ENCODE data around the gene PIGT.

PIGT gene

GRCh38 chr20:45436732-45437485 is 21.0 kb downstream of the PIGT start (continued):
- TF ChIP-seq, protein P1, sequence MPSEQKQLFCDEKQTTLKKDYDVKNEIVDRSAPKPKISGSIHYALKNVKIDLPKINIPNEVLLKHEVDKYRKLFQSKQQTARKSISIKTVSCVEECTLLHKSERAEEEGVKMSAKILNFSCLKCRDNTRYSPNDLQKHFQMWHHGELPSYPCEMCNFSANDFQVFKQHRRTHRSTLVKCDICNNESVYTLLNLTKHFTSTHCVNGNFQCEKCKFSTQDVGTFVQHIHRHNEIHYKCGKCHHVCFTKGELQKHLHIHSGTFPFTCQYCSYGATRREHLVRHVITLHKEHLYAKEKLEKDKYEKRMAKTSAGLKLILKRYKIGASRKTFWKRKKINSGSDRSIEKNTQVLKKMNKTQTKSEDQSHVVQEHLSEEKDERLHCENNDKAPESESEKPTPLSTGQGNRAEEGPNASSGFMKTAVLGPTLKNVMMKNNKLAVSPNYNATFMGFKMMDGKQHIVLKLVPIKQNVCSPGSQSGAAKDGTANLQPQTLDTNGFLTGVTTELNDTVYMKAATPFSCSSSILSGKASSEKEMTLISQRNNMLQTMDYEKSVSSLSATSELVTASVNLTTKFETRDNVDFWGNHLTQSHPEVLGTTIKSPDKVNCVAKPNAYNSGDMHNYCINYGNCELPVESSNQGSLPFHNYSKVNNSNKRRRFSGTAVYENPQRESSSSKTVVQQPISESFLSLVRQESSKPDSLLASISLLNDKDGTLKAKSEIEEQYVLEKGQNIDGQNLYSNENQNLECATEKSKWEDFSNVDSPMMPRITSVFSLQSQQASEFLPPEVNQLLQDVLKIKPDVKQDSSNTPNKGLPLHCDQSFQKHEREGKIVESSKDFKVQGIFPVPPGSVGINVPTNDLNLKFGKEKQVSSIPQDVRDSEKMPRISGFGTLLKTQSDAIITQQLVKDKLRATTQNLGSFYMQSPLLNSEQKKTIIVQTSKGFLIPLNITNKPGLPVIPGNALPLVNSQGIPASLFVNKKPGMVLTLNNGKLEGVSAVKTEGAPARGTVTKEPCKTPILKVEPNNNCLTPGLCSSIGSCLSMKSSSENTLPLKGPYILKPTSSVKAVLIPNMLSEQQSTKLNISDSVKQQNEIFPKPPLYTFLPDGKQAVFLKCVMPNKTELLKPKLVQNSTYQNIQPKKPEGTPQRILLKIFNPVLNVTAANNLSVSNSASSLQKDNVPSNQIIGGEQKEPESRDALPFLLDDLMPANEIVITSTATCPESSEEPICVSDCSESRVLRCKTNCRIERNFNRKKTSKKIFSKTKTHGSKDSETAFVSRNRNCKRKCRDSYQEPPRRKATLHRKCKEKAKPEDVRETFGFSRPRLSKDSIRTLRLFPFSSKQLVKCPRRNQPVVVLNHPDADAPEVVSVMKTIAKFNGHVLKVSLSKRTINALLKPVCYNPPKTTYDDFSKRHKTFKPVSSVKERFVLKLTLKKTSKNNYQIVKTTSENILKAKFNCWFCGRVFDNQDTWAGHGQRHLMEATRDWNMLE (tag by site-specific recombination; conservative IDR thresholded peaks at IDR 0.05; ENCODE audit: low read depth): no peak
- TF ChIP-seq ZNF792 (tag by site-specific recombination; IDR thresholded peaks at IDR 0.05): no peak
- 0 out of 2 replicates have a peak, but pooled peaks have one; percentile 33 for TF ChIP-seq ZNF629 (tag by site-specific recombination; IDR thresholded peaks at IDR 0.05)
- no peak for TF ChIP-seq ZBTB1 (tag by site-specific recombination; IDR thresholded peaks at IDR 0.05)
- TF ChIP-seq, protein P2, sequence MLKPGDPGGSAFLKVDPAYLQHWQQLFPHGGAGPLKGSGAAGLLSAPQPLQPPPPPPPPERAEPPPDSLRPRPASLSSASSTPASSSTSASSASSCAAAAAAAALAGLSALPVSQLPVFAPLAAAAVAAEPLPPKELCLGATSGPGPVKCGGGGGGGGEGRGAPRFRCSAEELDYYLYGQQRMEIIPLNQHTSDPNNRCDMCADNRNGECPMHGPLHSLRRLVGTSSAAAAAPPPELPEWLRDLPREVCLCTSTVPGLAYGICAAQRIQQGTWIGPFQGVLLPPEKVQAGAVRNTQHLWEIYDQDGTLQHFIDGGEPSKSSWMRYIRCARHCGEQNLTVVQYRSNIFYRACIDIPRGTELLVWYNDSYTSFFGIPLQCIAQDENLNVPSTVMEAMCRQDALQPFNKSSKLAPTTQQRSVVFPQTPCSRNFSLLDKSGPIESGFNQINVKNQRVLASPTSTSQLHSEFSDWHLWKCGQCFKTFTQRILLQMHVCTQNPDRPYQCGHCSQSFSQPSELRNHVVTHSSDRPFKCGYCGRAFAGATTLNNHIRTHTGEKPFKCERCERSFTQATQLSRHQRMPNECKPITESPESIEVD (tag by site-specific recombination; IDR thresholded peaks at IDR 0.05): no peak
- no peak for TF ChIP-seq GLI2 (tag by site-specific recombination; IDR thresholded peaks at IDR 0.05; ENCODE audit: borderline replicate concordance, low read depth)
- no peak for TF ChIP-seq ZNF37A (tag by site-specific recombination; IDR thresholded peaks at IDR 0.05)
- TF ChIP-seq ZNF248 (tag by site-specific recombination; IDR thresholded peaks at IDR 0.05): no peak
- TF ChIP-seq ZNF707 (tag by site-specific recombination; IDR thresholded peaks at IDR 0.05): no peak
- TF ChIP-seq ZNF530 (tag by site-specific recombination; IDR thresholded peaks at IDR 0.05; ENCODE audit: low read depth): no peak
- peak; percentile 75 for TF ChIP-seq ZFHX2 (tag by site-specific recombination; conservative IDR thresholded peaks at IDR 0.05)
- TF ChIP-seq, protein P3, sequence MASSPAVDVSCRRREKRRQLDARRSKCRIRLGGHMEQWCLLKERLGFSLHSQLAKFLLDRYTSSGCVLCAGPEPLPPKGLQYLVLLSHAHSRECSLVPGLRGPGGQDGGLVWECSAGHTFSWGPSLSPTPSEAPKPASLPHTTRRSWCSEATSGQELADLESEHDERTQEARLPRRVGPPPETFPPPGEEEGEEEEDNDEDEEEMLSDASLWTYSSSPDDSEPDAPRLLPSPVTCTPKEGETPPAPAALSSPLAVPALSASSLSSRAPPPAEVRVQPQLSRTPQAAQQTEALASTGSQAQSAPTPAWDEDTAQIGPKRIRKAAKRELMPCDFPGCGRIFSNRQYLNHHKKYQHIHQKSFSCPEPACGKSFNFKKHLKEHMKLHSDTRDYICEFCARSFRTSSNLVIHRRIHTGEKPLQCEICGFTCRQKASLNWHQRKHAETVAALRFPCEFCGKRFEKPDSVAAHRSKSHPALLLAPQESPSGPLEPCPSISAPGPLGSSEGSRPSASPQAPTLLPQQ (tag by site-specific recombination; IDR thresholded peaks at IDR 0.05): peak; percentile 51; the same call in 1 of the 2 replicates
- no peak for TF ChIP-seq ZNF514 (tag by site-specific recombination; IDR thresholded peaks at IDR 0.05)
- 0 out of 2 replicates have a peak, but pooled peaks have one; percentile 30 for TF ChIP-seq ZNF24 (tag by site-specific recombination; IDR thresholded peaks at IDR 0.05)
- TF ChIP-seq, protein P4, sequence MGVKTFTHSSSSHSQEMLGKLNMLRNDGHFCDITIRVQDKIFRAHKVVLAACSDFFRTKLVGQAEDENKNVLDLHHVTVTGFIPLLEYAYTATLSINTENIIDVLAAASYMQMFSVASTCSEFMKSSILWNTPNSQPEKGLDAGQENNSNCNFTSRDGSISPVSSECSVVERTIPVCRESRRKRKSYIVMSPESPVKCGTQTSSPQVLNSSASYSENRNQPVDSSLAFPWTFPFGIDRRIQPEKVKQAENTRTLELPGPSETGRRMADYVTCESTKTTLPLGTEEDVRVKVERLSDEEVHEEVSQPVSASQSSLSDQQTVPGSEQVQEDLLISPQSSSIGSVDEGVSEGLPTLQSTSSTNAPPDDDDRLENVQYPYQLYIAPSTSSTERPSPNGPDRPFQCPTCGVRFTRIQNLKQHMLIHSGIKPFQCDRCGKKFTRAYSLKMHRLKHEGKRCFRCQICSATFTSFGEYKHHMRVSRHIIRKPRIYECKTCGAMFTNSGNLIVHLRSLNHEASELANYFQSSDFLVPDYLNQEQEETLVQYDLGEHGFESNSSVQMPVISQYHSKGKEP (tag by site-specific recombination; IDR thresholded peaks at IDR 0.05): no peak
- TF ChIP-seq, protein P5, sequence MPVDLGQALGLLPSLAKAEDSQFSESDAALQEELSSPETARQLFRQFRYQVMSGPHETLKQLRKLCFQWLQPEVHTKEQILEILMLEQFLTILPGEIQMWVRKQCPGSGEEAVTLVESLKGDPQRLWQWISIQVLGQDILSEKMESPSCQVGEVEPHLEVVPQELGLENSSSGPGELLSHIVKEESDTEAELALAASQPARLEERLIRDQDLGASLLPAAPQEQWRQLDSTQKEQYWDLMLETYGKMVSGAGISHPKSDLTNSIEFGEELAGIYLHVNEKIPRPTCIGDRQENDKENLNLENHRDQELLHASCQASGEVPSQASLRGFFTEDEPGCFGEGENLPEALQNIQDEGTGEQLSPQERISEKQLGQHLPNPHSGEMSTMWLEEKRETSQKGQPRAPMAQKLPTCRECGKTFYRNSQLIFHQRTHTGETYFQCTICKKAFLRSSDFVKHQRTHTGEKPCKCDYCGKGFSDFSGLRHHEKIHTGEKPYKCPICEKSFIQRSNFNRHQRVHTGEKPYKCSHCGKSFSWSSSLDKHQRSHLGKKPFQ (tag by site-specific recombination; IDR thresholded peaks at IDR 0.05): no peak
- TF ChIP-seq ZNF280D (tag by site-specific recombination; IDR thresholded peaks at IDR 0.05): no peak
- TF ChIP-seq KLF7 (tag by site-specific recombination; IDR thresholded peaks at IDR 0.05; ENCODE audit: borderline replicate concordance): peak; percentile 92
- TF ChIP-seq BCL11A (tag by site-specific recombination; IDR thresholded peaks at IDR 0.05; ENCODE audit: low read depth): no peak
- TF ChIP-seq, protein P6, sequence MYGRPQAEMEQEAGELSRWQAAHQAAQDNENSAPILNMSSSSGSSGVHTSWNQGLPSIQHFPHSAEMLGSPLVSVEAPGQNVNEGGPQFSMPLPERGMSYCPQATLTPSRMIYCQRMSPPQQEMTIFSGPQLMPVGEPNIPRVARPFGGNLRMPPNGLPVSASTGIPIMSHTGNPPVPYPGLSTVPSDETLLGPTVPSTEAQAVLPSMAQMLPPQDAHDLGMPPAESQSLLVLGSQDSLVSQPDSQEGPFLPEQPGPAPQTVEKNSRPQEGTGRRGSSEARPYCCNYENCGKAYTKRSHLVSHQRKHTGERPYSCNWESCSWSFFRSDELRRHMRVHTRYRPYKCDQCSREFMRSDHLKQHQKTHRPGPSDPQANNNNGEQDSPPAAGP (tag by site-specific recombination; IDR thresholded peaks at IDR 0.05): peak; percentile 57
- no peak for TF ChIP-seq ZNF169 (tag by site-specific recombination; IDR thresholded peaks at IDR 0.05)
- peak; percentile 63 for TF ChIP-seq SP7 (tag by site-specific recombination; IDR thresholded peaks at IDR 0.05)

All from HEK293 (cell line).